BLaER1 treated with 17β-estradiol and CSF1 and Interleukin-3, amounts not matched to agents 10 nM and 100 nM (cell line): ENCODE results near the gene INPP5B.

Source experiments
- H3K27ac ChIP-seq, 11 experiments: shearing (Covaris generic); formaldehyde crosslinking; 2 replicates each; pipeline ENCODE4 v1.8.1; 2022
- H3K27me3 ChIP-seq, 11 experiments: shearing (Covaris generic); formaldehyde crosslinking; 2 replicates each; pipeline ENCODE4 v1.8.1; 2022
- H3K36me3 ChIP-seq, 11 experiments: shearing (Covaris generic); formaldehyde crosslinking; 2 replicates each; pipeline ENCODE4 v1.8.1; 2022
- H3K4me1 ChIP-seq, 10 experiments: shearing (Covaris generic); formaldehyde crosslinking; 2 replicates each; pipeline ENCODE4 v1.8.1; 2022
- H3K4me2 ChIP-seq, 11 experiments: shearing (Covaris generic); formaldehyde crosslinking; 2 replicates each; pipeline ENCODE4 v1.8.1; 2022
- H3K4me3 ChIP-seq, 10 experiments: shearing (Covaris generic); formaldehyde crosslinking; 2 replicates each; pipeline ENCODE4 v1.8.1; 2022
- H3K9ac ChIP-seq, 11 experiments: shearing (Covaris generic); formaldehyde crosslinking; 2 replicates each; pipeline ENCODE4 v1.8.1; 2022
- H3K9me3 ChIP-seq, 11 experiments: shearing (Covaris generic); formaldehyde crosslinking; replicated peaks in 1 of 11; 2 replicates each; pipeline ENCODE4 v1.8.1; 2022
- H4K20me1 ChIP-seq, 11 experiments: shearing (Covaris generic); formaldehyde crosslinking; 2 replicates each; pipeline ENCODE4 v1.8.1; 2022
- Cebpa-rat ChIP-seq, 11 experiments: shearing (Covaris generic); IDR thresholded peaks; 2 replicates each; pipeline ENCODE4 v1.8.1; 2022

INPP5B gene

DNA sequence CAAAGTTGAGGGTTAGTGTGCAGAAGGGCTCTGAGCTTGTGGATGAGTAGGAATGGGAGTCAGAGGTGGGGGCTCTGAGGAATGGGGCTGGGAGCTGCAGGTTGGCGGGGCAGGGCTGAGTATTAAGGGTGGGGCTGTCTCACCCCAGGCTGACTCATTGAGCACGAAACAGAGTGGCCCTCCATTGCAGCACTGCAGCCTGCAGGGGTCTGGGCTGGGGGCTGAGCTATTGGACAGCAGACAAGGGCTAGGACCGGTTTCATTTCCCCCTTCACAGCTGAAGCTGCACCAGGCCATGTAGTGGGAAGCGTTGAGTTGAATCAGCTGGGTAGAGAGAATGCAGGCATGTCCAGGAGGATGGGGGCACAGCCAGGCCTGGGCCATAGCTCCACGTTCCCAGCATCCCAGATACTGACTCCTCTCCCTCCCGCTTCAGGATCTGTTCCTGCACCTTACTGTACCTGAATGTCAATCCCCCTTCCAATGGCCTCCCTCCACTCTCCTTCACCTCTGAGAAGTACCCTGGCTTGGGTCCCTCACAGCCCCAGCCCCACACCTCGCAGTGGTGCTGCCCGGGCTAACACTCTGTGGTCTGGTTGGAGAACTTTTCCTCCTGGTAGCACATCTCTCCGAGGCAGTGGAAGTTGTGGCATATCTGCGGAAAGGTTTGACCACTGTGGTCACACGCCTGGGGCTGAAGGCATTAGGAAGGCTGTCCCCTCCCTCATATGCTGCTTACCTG is 4.4 kb upstream of the INPP5B start:
- H3K27me3 ChIP-seq, result no peaks in the 10 kb centered on the region
- no peaks in the 10 kb centered on the region for H3K9me3 ChIP-seq
- H4K20me1 ChIP-seq, result peaks cover 0 to 14% (median 3%) of the 10 kb centered on the region in 11 experiments; a peak in 6 of 22 replicates
- TF ChIP-seq Cebpa-rat (IDR thresholded peaks at IDR 0.05), result no peak
- no peak overlapping the region for H3K27ac ChIP-seq
- peaks cover 38 to 52% (median 47%) of the 10 kb centered on the region in 10 experiments for H3K4me1 ChIP-seq
- peaks cover under 1 to 13% (median 6%) of the 10 kb centered on the region in 11 experiments; a peak in 18 of 22 replicates for H3K36me3 ChIP-seq
- H3K4me3 ChIP-seq, result no peak overlapping the region
- H3K4me2 ChIP-seq, result peak overlapping the region in 8 of 11 experiments; percentile 16 to 60 (median 46); a peak in 12 of 22 replicates
- H3K9ac ChIP-seq, result no peak overlapping the region

DNA sequence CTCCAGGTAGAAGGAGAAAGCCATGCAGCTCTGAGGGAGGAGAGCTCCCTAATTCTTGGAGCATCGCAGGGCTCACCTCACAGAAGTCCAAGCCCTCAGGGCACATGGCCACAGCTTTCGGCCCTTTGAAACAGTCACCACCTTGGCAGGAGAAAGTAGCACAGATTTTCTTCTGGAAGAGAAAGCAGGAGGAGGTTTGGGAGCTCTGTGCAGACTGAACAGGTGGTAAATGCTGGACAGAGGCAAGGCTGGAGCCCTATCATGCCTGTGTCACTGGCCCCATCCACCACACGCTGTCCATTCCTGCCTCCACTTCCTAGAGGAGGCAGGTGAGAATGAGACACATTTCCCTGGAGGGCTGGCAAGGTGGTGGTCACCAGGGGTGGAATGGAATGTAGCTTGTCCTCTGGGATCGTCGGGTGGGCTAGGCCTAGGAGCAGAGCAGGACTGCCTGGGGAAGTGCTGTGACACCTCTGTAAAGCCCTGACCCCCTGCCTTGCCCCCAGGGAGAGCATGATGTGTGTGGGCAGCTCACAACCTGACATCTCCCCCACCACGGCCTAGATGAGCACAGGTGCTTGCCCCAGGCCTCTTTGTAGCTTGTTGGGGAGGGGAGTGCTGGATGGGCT is 2.8 kb upstream of the INPP5B start:
- no peak overlapping the region for H3K27ac ChIP-seq
- no peak overlapping the region for H3K9ac ChIP-seq
- no peaks in the 10 kb centered on the region for H3K27me3 ChIP-seq
- H3K9me3 ChIP-seq, result no peaks in the 10 kb centered on the region
- peaks cover 0 to 10% (median 0%) of the 10 kb centered on the region in 11 experiments; a peak in 5 of 22 replicates for H3K36me3 ChIP-seq
- peaks cover 44 to 59% (median 54%) of the 10 kb centered on the region in 10 experiments for H3K4me1 ChIP-seq
- no peak overlapping the region for H3K4me3 ChIP-seq
- TF ChIP-seq Cebpa-rat (IDR thresholded peaks at IDR 0.05), result no peak
- peaks cover 0 to 8% (median 0%) of the 10 kb centered on the region in 11 experiments; a peak in 4 of 22 replicates for H4K20me1 ChIP-seq
- H3K4me2 ChIP-seq, result peak overlapping the region in 1 of 11 experiments; percentile 89; a peak in 2 of 22 replicates

GRCh38 chr1:37948841-37949240 is 2.0 kb upstream of the INPP5B start:
- peak overlapping the region in 5 of 11 experiments; percentile 3 to 91 (median 86); a peak in 6 of 22 replicates for H3K27ac ChIP-seq
- H3K4me2 ChIP-seq, result peak overlapping the region in 2 of 11 experiments; percentile 89 to 96; a peak in 4 of 22 replicates
- H4K20me1 ChIP-seq, result peaks cover 0 to under 1% (median 0%) of the 10 kb centered on the region in 11 experiments; a peak in 2 of 22 replicates
- no peak for TF ChIP-seq Cebpa-rat (IDR thresholded peaks at IDR 0.05)
- H3K27me3 ChIP-seq, result no peaks in the 10 kb centered on the region
- H3K4me1 ChIP-seq, result peaks cover 36 to 57% (median 49%) of the 10 kb centered on the region in 10 experiments
- H3K9me3 ChIP-seq, result no peaks in the 10 kb centered on the region
- H3K36me3 ChIP-seq, result peaks cover 0 to 17% (median 6%) of the 10 kb centered on the region in 11 experiments; a peak in 13 of 22 replicates
- no peak overlapping the region for H3K4me3 ChIP-seq
- H3K9ac ChIP-seq, result peak overlapping the region in 1 of 11 experiments; percentile 68; a peak in 1 of 22 replicates

DNA sequence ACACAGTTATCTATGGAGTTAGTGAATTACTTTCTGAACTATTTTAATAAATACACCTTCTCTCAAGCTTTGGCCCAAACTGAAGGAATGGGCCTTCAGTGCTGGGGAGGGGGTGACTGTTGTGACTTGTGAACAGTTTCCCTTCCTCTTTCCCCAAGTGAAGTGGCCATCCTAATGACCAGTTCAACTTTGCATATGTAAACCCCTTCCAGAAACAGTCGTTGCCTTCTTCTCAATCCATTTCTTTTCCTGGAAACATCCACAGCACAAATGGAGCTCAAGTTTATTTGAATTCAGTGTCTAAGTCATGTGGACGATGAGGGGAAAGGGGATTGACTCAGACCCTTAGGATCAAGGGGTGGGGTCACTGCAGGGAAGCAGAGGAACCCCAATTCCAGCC is 1.3 kb upstream of the INPP5B start:
- Histone ChIP-seq H3K4me1 (peaks cover 33 to 57% (median 45%) of the 10 kb centered on the region in 10 experiments), H3K9me3 (no peaks in the 10 kb centered on the region), H4K20me1 (no peaks in the 10 kb centered on the region; a peak in 1 of 22 replicates), H3K36me3 (peaks cover 0 to 23% (median 12%) of the 10 kb centered on the region in 11 experiments; a peak in 15 of 22 replicates), H3K4me3 (no peak overlapping the region), H3K27me3 (no peaks in the 10 kb centered on the region), H3K9ac (peak overlapping the region in 2 of 11 experiments; percentile 68 to 89; a peak in 2 of 22 replicates), H3K4me2 (peak overlapping the region in 3 of 11 experiments; percentile 89 to 96 (median 92); a peak in 6 of 22 replicates), H3K27ac (peak overlapping the region in 5 of 11 experiments; percentile 3 to 91 (median 86); a peak in 7 of 22 replicates)
- no peak for TF ChIP-seq Cebpa-rat (IDR thresholded peaks at IDR 0.05)

- peak overlapping the region; percentile 66 to 92 (median 80); a peak in 16 of 20 replicates for H3K4me3 ChIP-seq
- H4K20me1 ChIP-seq, result no peaks in the 10 kb centered on the region
- H3K27me3 ChIP-seq, result no peaks in the 10 kb centered on the region
- TF ChIP-seq Cebpa-rat (IDR thresholded peaks at IDR 0.05), result no peak
- peaks cover 0 to 29% (median 13%) of the 10 kb centered on the region in 11 experiments; a peak in 15 of 22 replicates for H3K36me3 ChIP-seq
- H3K4me2 ChIP-seq, result peak overlapping the region; percentile 89 to 98 (median 95)
- no peaks in the 10 kb centered on the region for H3K9me3 ChIP-seq
- peak overlapping the region; percentile 72 to 91 (median 85) for H3K27ac ChIP-seq
- peak overlapping the region; percentile 70 to 92 (median 84); a peak in 19 of 22 replicates for H3K9ac ChIP-seq
- H3K4me1 ChIP-seq, result peaks cover 30 to 54% (median 40%) of the 10 kb centered on the region in 10 experiments
Measured at GRCh38 chr1:37947364-37947763, 511 bp upstream of the INPP5B start.

- peak overlapping the region; percentile 66 to 92 (median 80) for H3K4me3 ChIP-seq
- H3K9ac ChIP-seq, result peak overlapping the region; percentile 70 to 92 (median 84)
- H3K36me3 ChIP-seq, result peaks cover 4 to 40% (median 14%) of the 10 kb centered on the region in 11 experiments; a peak in 18 of 22 replicates
- no peaks in the 10 kb centered on the region for H3K27me3 ChIP-seq
- H3K9me3 ChIP-seq, result no peaks in the 10 kb centered on the region
- H4K20me1 ChIP-seq, result no peaks in the 10 kb centered on the region; a peak in 1 of 22 replicates
- TF ChIP-seq Cebpa-rat (IDR thresholded peaks at IDR 0.05), result no peak
- peak overlapping the region; percentile 89 to 98 (median 95) for H3K4me2 ChIP-seq
- peaks cover 17 to 44% (median 26%) of the 10 kb centered on the region in 10 experiments for H3K4me1 ChIP-seq
- peak overlapping the region; percentile 72 to 91 (median 85) for H3K27ac ChIP-seq
Measured at GRCh38 chr1:37945743-37946702, 830 bp downstream of the INPP5B start.

DNA sequence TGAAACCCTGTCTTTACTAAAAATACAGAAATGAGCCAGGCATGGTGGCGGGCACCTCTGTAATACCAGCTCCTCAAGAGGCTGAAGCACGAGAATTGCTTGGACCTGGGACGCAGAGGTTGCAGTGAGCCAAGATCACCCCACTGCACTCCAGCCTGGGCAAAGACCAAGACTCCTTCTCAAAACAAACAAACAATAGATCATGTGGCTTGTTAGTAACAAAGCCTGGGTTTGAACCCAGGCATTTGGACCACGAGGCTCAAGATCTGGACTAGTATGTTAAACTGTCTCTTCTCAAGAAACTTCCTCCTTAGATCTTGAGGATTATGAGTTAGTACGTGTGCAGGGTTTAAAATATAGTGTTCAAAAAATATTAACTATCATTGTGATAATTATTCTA is 1.6 kb downstream of the INPP5B start:
- Histone ChIP-seq H3K4me1 (peaks cover 16 to 49% (median 24%) of the 10 kb centered on the region in 10 experiments), H3K9me3 (no peaks in the 10 kb centered on the region), H3K4me3 (peak overlapping the region in 7 of 10 experiments; percentile 66 to 92 (median 85); a peak in 8 of 20 replicates), H3K27ac (peak overlapping the region in 10 of 11 experiments; percentile 72 to 88 (median 85); a peak in 18 of 22 replicates), H3K36me3 (peaks cover 10 to 48% (median 22%) of the 10 kb centered on the region in 11 experiments; a peak in 18 of 22 replicates), H4K20me1 (no peaks in the 10 kb centered on the region; a peak in 1 of 22 replicates), H3K4me2 (peak overlapping the region; percentile 89 to 98 (median 95); a peak in 21 of 22 replicates), H3K27me3 (no peaks in the 10 kb centered on the region), H3K9ac (peak overlapping the region in 10 of 11 experiments; percentile 70 to 92 (median 84); a peak in 17 of 22 replicates)
- no peak for TF ChIP-seq Cebpa-rat (IDR thresholded peaks at IDR 0.05)
